Central memory CD8-positive, alpha-beta T cell (primary cell): ENCODE results near the gene PRKCE.

Source experiments
- ATAC-seq: fragments of 150-1000 bp; cut with Tn5 transposase; replicated peaks from 2 replicates; pipeline ENCODE4 v1.10.0; 2022; ENCODE audit warnings: mild to moderate bottlenecking, moderate FRiP score, moderate number of reproducible peaks; ENCODE audit not compliant: poor library complexity, severe bottlenecking; ENCODE audit errors: extremely low read depth
- DNase-seq, 2 donors: peaks; one replicate each; pipeline ENCODE4 v3.0.0; 2021; ENCODE audit warnings: low spot score in 2 of 2
- H3K27ac Mint-ChIP-seq: one replicate; pipeline ENCODE4 v1.8.0; 2022; ENCODE audit warnings: low read depth, mild to moderate bottlenecking, moderate library complexity, mixed read lengths
- H3K27me3 Mint-ChIP-seq: one replicate; pipeline ENCODE4 v1.8.0; 2022; ENCODE audit warnings: mixed read lengths
- H3K36me3 Mint-ChIP-seq: one replicate; pipeline ENCODE4 v1.8.0; 2022; ENCODE audit warnings: mild to moderate bottlenecking, moderate library complexity, mixed read lengths; ENCODE audit not compliant: insufficient read depth
- H3K4me1 Mint-ChIP-seq: one replicate; pipeline ENCODE4 v1.8.0; 2022; ENCODE audit warnings: mixed read lengths
- H3K4me3 Mint-ChIP-seq: one replicate; pipeline ENCODE4 v1.8.0; 2022; ENCODE audit warnings: mild to moderate bottlenecking, moderate library complexity, mixed read lengths
- H3K9me3 Mint-ChIP-seq: one replicate; pipeline ENCODE4 v1.8.0; 2022; ENCODE audit warnings: mixed read lengths

PRKCE gene

DNA sequence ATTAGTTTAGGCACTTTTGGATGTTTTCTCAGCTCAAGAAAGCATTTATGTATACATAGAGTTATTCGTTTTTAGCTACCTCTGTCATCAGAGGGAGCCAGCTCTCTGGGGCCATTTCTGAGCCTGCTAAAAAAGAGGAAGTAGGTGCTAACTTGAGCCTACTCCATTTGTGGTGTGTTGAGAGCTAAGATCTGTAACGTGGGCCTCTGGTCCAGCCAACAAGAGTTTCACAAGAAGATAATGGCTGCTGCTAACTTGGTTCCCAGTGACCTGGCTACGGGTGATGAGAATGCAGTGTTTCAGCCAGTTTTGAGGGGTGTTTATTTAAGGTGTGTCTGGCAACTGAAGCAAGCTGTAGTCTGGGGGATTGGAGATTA, 182.5 kb downstream of the PRKCE start:
- DNase-seq = no peak
- Mint-ChIP-seq H3K27me3 (no peaks in the 10 kb centered on the region), H3K27ac (no peak overlapping the region), H3K9me3 (peaks cover 13% of the 10 kb centered on the region), H3K4me1 (peaks cover 29% of the 10 kb centered on the region), H3K4me3 (no peak overlapping the region), H3K36me3 (peaks cover 2% of the 10 kb centered on the region)
- ATAC-seq = no peak

DNA sequence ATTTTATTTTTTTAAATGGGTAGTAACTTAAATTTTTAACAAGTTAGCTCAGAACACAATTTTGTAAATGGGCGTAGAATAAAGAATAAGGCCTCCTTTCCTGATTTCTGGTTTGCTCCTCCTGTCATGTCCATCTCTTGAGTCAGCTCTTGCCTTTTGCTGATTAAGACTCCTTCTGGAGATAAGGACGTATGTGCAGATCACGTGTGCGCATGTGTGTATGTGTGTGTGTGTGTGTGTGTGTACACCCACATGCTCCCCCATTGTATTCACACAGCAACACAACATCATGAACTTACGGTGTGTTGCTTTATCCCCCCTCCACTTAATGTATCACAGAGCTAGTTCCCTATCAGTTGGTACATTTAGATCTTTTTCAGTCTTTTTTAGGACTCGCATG, 182.9 kb downstream of the PRKCE start:
- H3K9me3 Mint-ChIP-seq = peaks cover 13% of the 10 kb centered on the region
- H3K36me3 Mint-ChIP-seq = peaks cover 2% of the 10 kb centered on the region
- DNase-seq (no peak), ATAC-seq (no peak)
- peaks cover 34% of the 10 kb centered on the region for H3K4me1 Mint-ChIP-seq
- H3K27ac Mint-ChIP-seq = no peak overlapping the region
- no peak overlapping the region for H3K4me3 Mint-ChIP-seq
- no peaks in the 10 kb centered on the region for H3K27me3 Mint-ChIP-seq

DNA sequence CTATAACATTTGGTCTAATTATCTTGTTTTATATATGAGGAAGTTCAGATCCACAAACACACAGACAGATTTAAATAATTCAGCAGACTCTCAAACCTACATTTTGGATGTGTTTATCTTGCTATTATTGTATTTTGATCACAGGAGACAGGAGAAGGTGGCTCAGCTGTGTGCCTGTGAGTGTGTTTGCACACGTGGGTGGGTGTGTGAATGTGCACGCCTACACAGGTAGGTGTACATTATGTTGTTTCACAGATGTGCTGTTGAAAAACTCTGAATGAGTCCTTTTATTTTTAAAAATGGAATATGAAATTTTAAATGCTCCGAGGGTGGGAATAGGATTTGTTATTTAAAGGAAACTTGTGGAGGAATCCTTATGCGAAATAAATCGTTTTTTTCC, 183.4 kb downstream of the PRKCE start:
- H3K36me3 Mint-ChIP-seq = peaks cover 2% of the 10 kb centered on the region
- DNase-seq (no peak), ATAC-seq (no peak)
- peaks cover 35% of the 10 kb centered on the region for H3K4me1 Mint-ChIP-seq
- H3K4me3 Mint-ChIP-seq = no peak overlapping the region
- no peak overlapping the region for H3K27ac Mint-ChIP-seq
- no peaks in the 10 kb centered on the region for H3K27me3 Mint-ChIP-seq
- peaks cover 12% of the 10 kb centered on the region for H3K9me3 Mint-ChIP-seq

DNA sequence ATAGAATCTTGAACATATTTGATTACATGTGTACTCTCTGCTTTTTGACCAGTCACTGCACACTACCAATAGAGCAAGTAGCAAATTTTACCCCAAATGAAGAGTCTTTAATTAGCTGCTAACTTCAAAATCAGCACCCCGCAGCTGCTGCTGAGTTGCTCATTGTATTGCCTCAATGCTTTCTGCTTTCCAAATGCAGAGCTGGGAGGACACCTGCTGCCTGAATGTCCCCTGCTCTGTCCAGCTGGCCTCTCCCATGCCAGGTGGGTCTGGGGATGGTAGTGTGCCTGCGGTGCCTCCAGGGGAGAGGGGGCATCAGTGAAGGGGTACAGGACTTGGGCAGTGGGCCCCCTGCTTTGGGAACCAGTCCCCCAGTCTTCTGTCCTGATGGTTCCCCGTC, 184.8 kb downstream of the PRKCE start:
- H3K36me3 Mint-ChIP-seq = peaks cover 2% of the 10 kb centered on the region
- H3K27ac Mint-ChIP-seq = no peak overlapping the region
- H3K9me3 Mint-ChIP-seq = no peaks in the 10 kb centered on the region
- peaks cover 39% of the 10 kb centered on the region for H3K4me1 Mint-ChIP-seq
- H3K27me3 Mint-ChIP-seq = no peaks in the 10 kb centered on the region
- no peak for ATAC-seq
- DNase-seq = no peak
- H3K4me3 Mint-ChIP-seq = no peak overlapping the region

DNA sequence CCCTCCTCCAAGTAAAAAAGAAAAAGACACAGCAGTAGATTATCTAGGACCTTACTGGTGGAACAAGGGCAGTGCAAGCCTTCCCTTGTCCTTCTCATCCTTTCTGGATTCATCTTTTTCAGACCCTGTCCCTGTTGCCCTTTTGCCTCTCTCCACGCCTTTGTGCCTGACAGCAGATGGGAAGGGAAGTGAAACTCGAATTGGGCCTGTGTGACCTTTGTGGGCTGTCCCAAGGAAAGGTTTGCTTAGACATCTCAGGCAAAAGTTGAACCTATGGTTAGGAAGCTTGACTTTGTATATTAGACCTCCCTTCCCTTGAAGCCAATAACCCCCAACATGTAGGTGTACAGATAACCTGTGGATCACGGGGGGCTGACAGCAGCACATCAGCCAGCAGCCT, 185.3 kb downstream of the PRKCE start:
- H3K4me1 Mint-ChIP-seq = peaks cover 43% of the 10 kb centered on the region

DNA sequence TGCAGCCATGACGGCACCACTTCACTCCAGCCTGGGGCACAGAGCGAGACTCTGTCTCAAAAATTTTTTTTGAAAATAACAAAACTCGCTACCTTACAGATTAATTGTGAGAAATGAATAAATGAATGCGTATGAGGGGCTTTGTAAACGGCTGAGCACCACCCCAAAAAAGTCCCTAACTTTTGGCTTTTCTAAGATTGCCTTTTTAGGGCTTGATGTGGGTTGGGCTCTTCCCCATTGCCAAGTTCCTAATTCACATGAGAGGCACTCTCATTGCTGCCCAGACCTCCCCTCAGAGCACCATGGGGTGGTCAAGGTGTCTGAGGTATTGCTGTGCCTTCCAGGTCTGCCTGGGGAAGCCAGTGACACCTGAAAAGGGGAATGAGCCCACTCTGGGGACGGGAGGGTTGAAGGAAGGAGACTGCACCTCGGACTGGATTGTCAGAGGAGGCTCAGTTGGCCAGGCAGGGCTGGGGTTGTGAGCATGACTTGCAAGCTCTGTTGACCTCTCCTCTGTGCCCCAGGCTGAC, 186.4 kb downstream of the PRKCE start:
- Mint-ChIP-seq H3K36me3 (peaks cover 2% of the 10 kb centered on the region), H3K4me1 (peaks cover 50% of the 10 kb centered on the region), H3K27ac (no peak overlapping the region), H3K27me3 (no peaks in the 10 kb centered on the region), H3K4me3 (no peak overlapping the region), H3K9me3 (no peaks in the 10 kb centered on the region)
- ATAC-seq = no peak
- DNase-seq = no peak

More for the DNA sequence above, 185.3 kb downstream of the PRKCE start:
- Mint-ChIP-seq H3K36me3 (peaks cover 2% of the 10 kb centered on the region), H3K4me3 (no peak overlapping the region), H3K27me3 (no peaks in the 10 kb centered on the region), H3K27ac (no peak overlapping the region), H3K9me3 (no peaks in the 10 kb centered on the region)
- DNase-seq (no peak), ATAC-seq (no peak)

DNA sequence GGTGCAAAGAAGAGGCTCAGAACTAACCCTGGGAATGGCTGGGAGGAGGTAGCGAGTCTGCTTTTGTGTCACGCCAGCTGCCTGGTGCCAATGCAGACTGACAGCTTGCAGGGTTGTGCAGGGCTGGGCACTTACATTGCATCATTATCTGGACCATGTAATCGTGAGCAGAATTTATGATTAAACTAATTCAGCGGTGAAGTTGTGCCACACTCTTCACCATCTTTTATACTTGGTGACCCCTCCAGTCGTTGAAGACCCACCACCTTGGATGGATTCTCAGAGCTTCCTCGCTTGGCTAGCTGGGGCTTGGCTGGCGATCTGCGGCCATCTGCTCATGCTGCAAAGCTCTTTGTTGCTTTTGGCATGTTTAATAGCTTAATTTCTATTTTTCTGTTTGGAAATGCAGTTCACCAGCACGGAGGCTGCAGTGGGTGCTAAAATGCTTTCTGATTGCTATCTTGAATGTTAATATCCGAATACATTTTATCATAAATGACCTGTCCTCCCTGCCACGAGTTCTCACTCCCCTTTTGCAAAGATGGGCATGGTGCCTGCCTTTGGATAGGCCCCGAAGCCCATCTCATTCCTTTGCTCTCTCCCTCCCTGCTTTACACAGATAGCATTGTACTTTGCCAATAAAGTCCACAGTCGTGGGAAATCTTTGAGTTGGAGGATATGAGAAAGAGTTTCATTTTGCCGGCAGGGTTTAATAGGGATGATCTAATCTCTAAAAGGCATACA, 188.2 kb downstream of the PRKCE start:
- DNase-seq (no peak), ATAC-seq (no peak)
- Mint-ChIP-seq H3K4me1 (peaks cover 51% of the 10 kb centered on the region), H3K9me3 (no peaks in the 10 kb centered on the region), H3K36me3 (peaks cover 2% of the 10 kb centered on the region), H3K4me3 (no peak overlapping the region), H3K27ac (no peak overlapping the region), H3K27me3 (no peaks in the 10 kb centered on the region)

DNA sequence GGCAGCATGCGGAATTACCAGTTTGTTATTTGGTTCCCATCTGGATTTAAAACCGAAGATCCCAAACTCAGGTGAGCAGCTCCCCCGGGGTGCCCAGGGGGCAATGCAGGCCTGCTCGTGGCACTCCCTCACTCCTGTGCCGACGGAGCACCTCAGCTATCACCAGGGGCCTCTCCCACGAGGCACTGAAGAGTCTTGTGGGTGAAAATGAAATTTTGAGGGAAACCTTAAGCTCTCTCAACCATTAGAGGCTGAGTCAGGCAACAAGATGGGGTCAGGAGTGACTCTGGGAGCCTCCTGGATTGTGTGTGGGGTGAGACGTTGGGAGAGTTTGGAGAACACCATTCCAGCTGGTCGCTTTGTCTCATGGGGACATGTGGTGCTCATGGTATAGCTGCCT, 189.0 kb downstream of the PRKCE start:
- no peaks in the 10 kb centered on the region for H3K9me3 Mint-ChIP-seq
- H3K27ac Mint-ChIP-seq = no peak overlapping the region
- DNase-seq = no peak
- no peak overlapping the region for H3K4me3 Mint-ChIP-seq
- H3K36me3 Mint-ChIP-seq = peaks cover 2% of the 10 kb centered on the region
- ATAC-seq = no peak
- no peaks in the 10 kb centered on the region for H3K27me3 Mint-ChIP-seq
- H3K4me1 Mint-ChIP-seq = peaks cover 55% of the 10 kb centered on the region

DNA sequence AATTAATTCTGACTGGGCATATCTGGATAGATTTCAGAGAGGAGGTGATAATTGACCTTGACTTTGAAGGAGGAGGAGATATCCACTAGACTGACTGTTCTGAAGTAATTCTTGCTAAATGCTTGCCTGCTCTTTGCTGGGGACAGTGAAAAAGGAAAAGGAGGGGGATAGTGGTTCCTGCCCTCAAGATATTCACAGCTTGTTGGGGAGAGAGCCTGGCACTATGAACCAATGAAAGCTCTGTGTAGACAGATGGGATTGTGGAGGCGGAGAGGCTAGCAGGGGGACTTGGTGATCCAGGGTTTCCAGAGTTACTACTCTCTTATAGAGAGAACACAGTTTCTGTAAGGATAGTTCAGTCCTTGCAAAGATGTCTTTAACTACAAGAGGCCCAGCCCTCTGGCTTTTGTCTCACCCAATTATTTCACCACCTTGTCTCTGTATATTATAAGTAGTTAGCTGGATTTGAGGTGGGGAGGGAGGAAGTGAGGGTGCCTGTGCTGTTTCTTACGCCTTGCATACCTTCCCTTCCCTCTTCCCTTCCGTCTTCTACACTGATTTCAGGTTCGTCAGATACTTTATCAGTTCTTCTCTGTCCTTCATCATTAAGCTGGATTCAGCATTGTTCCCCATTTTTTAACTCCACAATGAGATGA, 190.4 kb downstream of the PRKCE start:
- Mint-ChIP-seq H3K4me3 (no peak overlapping the region), H3K27ac (no peak overlapping the region), H3K27me3 (no peaks in the 10 kb centered on the region), H3K4me1 (peaks cover 44% of the 10 kb centered on the region), H3K9me3 (no peaks in the 10 kb centered on the region), H3K36me3 (peaks cover 2% of the 10 kb centered on the region)
- DNase-seq = no peak
- no peak for ATAC-seq

DNA sequence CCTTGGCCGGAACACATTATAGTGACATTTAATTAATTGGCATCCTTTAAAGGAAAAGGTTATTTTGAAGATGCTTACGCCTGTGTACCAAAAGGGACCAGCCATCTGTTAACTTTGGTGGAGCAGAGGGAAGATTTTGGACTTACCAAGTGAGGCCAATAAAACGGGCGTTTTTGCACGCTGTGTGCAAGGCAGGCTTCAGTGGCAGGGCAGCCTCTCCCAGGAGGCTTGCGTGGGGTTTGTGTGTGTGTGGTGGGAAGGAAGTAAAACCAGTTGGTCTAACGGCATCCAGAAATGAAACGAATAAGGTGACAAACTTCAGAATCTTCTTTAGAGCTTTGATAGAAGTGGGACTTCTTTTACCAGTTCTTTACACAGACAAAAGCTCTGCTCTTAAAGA, 191.7 kb downstream of the PRKCE start:
- Mint-ChIP-seq H3K4me3 (no peak overlapping the region), H3K36me3 (no peaks in the 10 kb centered on the region), H3K9me3 (no peaks in the 10 kb centered on the region), H3K4me1 (peaks cover 42% of the 10 kb centered on the region), H3K27me3 (no peaks in the 10 kb centered on the region), H3K27ac (no peak overlapping the region)
- no peak for DNase-seq
- no peak for ATAC-seq

DNA sequence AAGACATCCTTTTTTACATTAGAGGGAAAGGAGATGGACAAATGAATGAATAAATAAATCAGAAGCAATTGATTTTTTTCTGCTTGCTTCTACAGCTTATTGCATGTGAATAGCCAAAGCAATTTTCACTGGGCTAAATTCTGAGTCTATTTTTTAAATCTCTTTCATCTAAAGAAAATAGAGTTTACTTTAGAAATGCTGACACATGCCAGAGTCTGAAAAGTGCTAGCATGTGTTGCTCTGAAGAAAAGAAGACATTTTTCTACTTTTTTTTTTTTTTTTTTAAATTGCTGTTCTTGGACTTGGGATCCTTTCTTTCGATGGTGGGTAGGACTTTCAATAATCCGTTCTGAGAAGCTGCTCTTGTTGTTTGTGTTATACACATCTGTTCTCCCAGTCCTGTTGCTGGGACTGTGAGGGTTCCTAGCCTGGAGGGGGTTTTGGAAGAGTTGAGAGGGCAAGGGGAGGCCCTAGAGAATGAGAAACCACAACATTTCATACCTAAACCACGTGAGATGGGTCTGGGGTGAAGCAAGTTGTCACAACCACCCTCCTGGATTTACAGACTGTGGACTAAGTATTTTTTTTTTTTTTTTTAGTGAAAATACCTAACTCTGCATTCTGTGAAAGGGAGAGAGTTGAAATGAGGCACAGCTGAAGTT, 193.5 kb downstream of the PRKCE start:
- no peaks in the 10 kb centered on the region for H3K27me3 Mint-ChIP-seq
- DNase-seq (no peak), ATAC-seq (no peak)
- H3K4me1 Mint-ChIP-seq = peaks cover 39% of the 10 kb centered on the region
- H3K9me3 Mint-ChIP-seq = no peaks in the 10 kb centered on the region
- H3K27ac Mint-ChIP-seq = no peak overlapping the region
- H3K36me3 Mint-ChIP-seq = no peaks in the 10 kb centered on the region
- H3K4me3 Mint-ChIP-seq = no peak overlapping the region

DNA sequence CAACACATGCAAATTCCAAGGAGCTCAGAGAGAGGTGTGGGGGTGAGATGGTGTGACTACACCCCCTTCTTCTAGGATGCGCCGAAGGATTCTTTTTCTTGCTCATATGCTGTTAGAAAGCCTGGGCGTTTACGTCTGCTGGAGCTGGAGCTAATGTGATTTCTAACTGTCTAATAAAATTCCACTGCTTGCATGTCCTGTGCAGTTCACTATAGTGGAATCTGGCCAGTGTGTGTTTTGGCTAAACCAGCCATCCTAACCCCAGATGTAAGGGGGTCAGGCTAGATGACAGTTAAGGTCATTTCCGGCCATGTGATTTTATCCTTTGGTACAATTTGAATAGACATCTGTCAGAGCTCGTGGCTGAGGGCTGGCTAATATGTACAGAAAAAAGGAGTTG, 194.1 kb downstream of the PRKCE start:
- DNase-seq (no peak), ATAC-seq (no peak)
- Mint-ChIP-seq H3K36me3 (no peaks in the 10 kb centered on the region), H3K4me1 (peaks cover 35% of the 10 kb centered on the region), H3K9me3 (no peaks in the 10 kb centered on the region), H3K4me3 (no peak overlapping the region), H3K27me3 (no peaks in the 10 kb centered on the region), H3K27ac (no peak overlapping the region)
